NCI-H2196 treated with DMSO at 0.1 percent for 48 hours (cell line): ENCODE measurements around the gene TRAF6.

Experiments
- DNase-seq: peaks from one replicate; lab custom pipeline; 2025; ENCODE audit not compliant: unreplicated experiment; lab: John Stamatoyannopoulos, UW

The TRAF6 gene

GRCh38 chr11:36460220-36460619 is 49.9 kb downstream of the TRAF6 start:
- no peak for DNase-seq

- DNase-seq, result no peak
Observed at GRCh38 chr11:36459046-36459445, 51.0 kb downstream of the TRAF6 start.

GRCh38 chr11:36458129-36458915 is 51.8 kb downstream of the TRAF6 start:
- no peak for DNase-seq

- no peak for DNase-seq
Observed at GRCh38 chr11:36456156-36456555, 53.9 kb downstream of the TRAF6 start.

- no peak for DNase-seq
Observed at GRCh38 chr11:36455658-36456111, 54.4 kb downstream of the TRAF6 start.

GRCh38 chr11:36454941-36455631 is 55.0 kb downstream of the TRAF6 start:
- DNase-seq, result no peak

- no peak for DNase-seq
Observed at GRCh38 chr11:36454551-36454940, 55.5 kb downstream of the TRAF6 start.

GRCh38 chr11:36453678-36454077 is 56.4 kb downstream of the TRAF6 start:
- no peak for DNase-seq

GRCh38 chr11:36452961-36453360 is 57.1 kb downstream of the TRAF6 start:
- no peak for DNase-seq

- no peak for DNase-seq
Observed at GRCh38 chr11:36452236-36452940, 57.7 kb downstream of the TRAF6 start.

GRCh38 chr11:36451681-36452080 is 58.4 kb downstream of the TRAF6 start:
- no peak for DNase-seq

GRCh38 chr11:36451045-36451444 is 59.0 kb downstream of the TRAF6 start:
- DNase-seq, result no peak

- no peak for DNase-seq
Observed at GRCh38 chr11:36450110-36450572, 59.9 kb downstream of the TRAF6 start.

- DNase-seq, result no peak
Observed at GRCh38 chr11:36449561-36450096, 60.4 kb downstream of the TRAF6 start.

GRCh38 chr11:36447947-36448346 is 62.1 kb downstream of the TRAF6 start:
- DNase-seq, result no peak

GRCh38 chr11:36447514-36447913 is 62.6 kb downstream of the TRAF6 start:
- DNase-seq, result no peak

GRCh38 chr11:36446135-36446534 is 63.9 kb downstream of the TRAF6 start:
- DNase-seq, result no peak

GRCh38 chr11:36443661-36444060 is 66.4 kb downstream of the TRAF6 start:
- no peak for DNase-seq

- no peak for DNase-seq
Observed at GRCh38 chr11:36441610-36442208, 68.4 kb downstream of the TRAF6 start.

- no peak for DNase-seq
Observed at GRCh38 chr11:36438126-36438525, 71.9 kb downstream of the TRAF6 start.

- DNase-seq, result no peak
Observed at GRCh38 chr11:36437413-36437812, 72.7 kb downstream of the TRAF6 start.
